ENCODE measurements around the gene BCAP29. TPM values are rescaled to one million over a fixed set of nuclear protein-coding genes. Genes with fewer than 3 reads are reported as not detected.

Gene BCAP29
- total and polyA plus RNA-seq, 2 donors (not counting 1 experiment from before 2014, with no cell fraction given), result 64.7 to 79.7 TPM

GRCh38 chr7:107643938-107644308 is 63.9 kb downstream of the BCAP29 start:
- Histone ChIP-seq H3K4me2 (ENCODE audit: extremely low read depth, insufficient read depth, low read length) (peak overlapping the region; percentile 72), H4K20me1 (ENCODE audit: control insufficient read depth, extremely low read depth, insufficient read depth, low read length) (no peaks in the 10 kb centered on the region), H3K9me3 (ENCODE audit: control insufficient read depth, insufficient read depth, low read depth, low read length) (no peaks in the 10 kb centered on the region), H3K9ac (ENCODE audit: insufficient read depth, low read length) (no peak overlapping the region), H3K27me3 (ENCODE audit: control insufficient read depth, insufficient read depth, low read length) (no peaks in the 10 kb centered on the region), H3K27ac (ENCODE audit: insufficient read depth, low read length) (no peak overlapping the region), H3K4me3 (replicated peaks in 1 of 4; ENCODE audit: control extremely low read depth in 1 of 4, insufficient read depth in 1 of 4, low read depth in 3 of 4, low read length in 4 of 4) (peak overlapping the region in 3 of 4 experiments; percentile 2 to 24 (median 7)), H3K79me2 (ENCODE audit: control insufficient read depth, insufficient read depth, low read length) (no peaks in the 10 kb centered on the region), H3K4me1 (ENCODE audit: control insufficient read depth, extremely low read depth, insufficient read depth, low read length) (peaks cover 2% of the 10 kb centered on the region), H3K36me3 (ENCODE audit: control insufficient read depth, insufficient read depth, low read length) (no peaks in the 10 kb centered on the region), H2AFZ (ENCODE audit: low read length) (peak overlapping the region; percentile 12)
- DNase-seq (ENCODE audit: low read depth in 2 of 2), result no peak
- TF ChIP-seq CTCF (conservative IDR thresholded peaks at IDR 0.05 in 1 of 2, IDR thresholded peaks at IDR 0.05 in 1 of 2; ENCODE audit: low read depth in 1 of 2, low read length in 2 of 2), result no peak
- TF ChIP-seq EZH2 (IDR thresholded peaks at IDR 0.05; ENCODE audit: low read length, missing control alignments), result no peak

GRCh38 chr7:107644309-107644974 is 64.4 kb downstream of the BCAP29 start:
- Histone ChIP-seq H3K4me3 (replicated peaks in 1 of 4; ENCODE audit: control extremely low read depth in 1 of 4, insufficient read depth in 1 of 4, low read depth in 3 of 4, low read length in 4 of 4) (peak overlapping the region in 3 of 4 experiments; percentile 2 to 24 (median 7)), H3K27ac (ENCODE audit: insufficient read depth, low read length) (no peak overlapping the region), H3K9me3 (ENCODE audit: control insufficient read depth, insufficient read depth, low read depth, low read length) (no peaks in the 10 kb centered on the region), H3K9ac (ENCODE audit: insufficient read depth, low read length) (no peak overlapping the region), H3K36me3 (ENCODE audit: control insufficient read depth, insufficient read depth, low read length) (no peaks in the 10 kb centered on the region), H3K4me2 (ENCODE audit: extremely low read depth, insufficient read depth, low read length) (peak overlapping the region; percentile 72), H3K27me3 (ENCODE audit: control insufficient read depth, insufficient read depth, low read length) (no peaks in the 10 kb centered on the region), H3K4me1 (ENCODE audit: control insufficient read depth, extremely low read depth, insufficient read depth, low read length) (peaks cover 2% of the 10 kb centered on the region), H3K79me2 (ENCODE audit: control insufficient read depth, insufficient read depth, low read length) (no peaks in the 10 kb centered on the region), H4K20me1 (ENCODE audit: control insufficient read depth, extremely low read depth, insufficient read depth, low read length) (no peaks in the 10 kb centered on the region), H2AFZ (ENCODE audit: low read length) (peak overlapping the region; percentile 12)
- peak; percentile 25 to 89 for DNase-seq (ENCODE audit: low read depth in 2 of 2)
- TF ChIP-seq CTCF (conservative IDR thresholded peaks at IDR 0.05 in 1 of 2, IDR thresholded peaks at IDR 0.05 in 1 of 2; ENCODE audit: low read depth in 1 of 2, low read length in 2 of 2), result no peak
- TF ChIP-seq EZH2 (IDR thresholded peaks at IDR 0.05; ENCODE audit: low read length, missing control alignments), result no peak

GRCh38 chr7:107652642-107653041 is 72.6 kb downstream of the BCAP29 start:
- no peaks in the 10 kb centered on the region for H3K27me3 ChIP-seq (ENCODE audit: control insufficient read depth, insufficient read depth, low read length)
- no peaks in the 10 kb centered on the region for H4K20me1 ChIP-seq (ENCODE audit: control insufficient read depth, extremely low read depth, insufficient read depth, low read length)
- H3K4me2 ChIP-seq (ENCODE audit: extremely low read depth, insufficient read depth, low read length), result no peak overlapping the region
- H3K79me2 ChIP-seq (ENCODE audit: control insufficient read depth, insufficient read depth, low read length), result no peaks in the 10 kb centered on the region
- H3K36me3 ChIP-seq (ENCODE audit: control insufficient read depth, insufficient read depth, low read length), result no peaks in the 10 kb centered on the region
- no peak overlapping the region for H2AFZ ChIP-seq (ENCODE audit: low read length)
- no peak for DNase-seq (ENCODE audit: low read depth in 2 of 2)
- H3K27ac ChIP-seq (ENCODE audit: insufficient read depth, low read length), result no peak overlapping the region
- no peak overlapping the region for H3K9ac ChIP-seq (ENCODE audit: insufficient read depth, low read length)
- no peaks in the 10 kb centered on the region for H3K4me1 ChIP-seq (ENCODE audit: control insufficient read depth, extremely low read depth, insufficient read depth, low read length)
- TF ChIP-seq CTCF (conservative IDR thresholded peaks at IDR 0.05 in 1 of 2, IDR thresholded peaks at IDR 0.05 in 1 of 2; ENCODE audit: low read depth in 1 of 2, low read length in 2 of 2), result no peak
- H3K4me3 ChIP-seq (replicated peaks in 1 of 4; ENCODE audit: control extremely low read depth in 1 of 4, insufficient read depth in 1 of 4, low read depth in 3 of 4, low read length in 4 of 4), result no peak overlapping the region
- H3K9me3 ChIP-seq (ENCODE audit: control insufficient read depth, insufficient read depth, low read depth, low read length), result no peaks in the 10 kb centered on the region

All from fibroblast of lung (primary cell).